AG08396 (cell line): Measurements from ENCODE around the gene TLR1.
"Not testable (repeated sequence)": the region's sequence is repeated elsewhere in the genome, so short reads cannot be mapped to it uniquely, and the experiment has no call there.

Source experiments
- DNase-seq: peaks from one replicate; pipeline ENCODE4 v3.0.0; 2012; ENCODE audit warnings: low spot score, mixed read lengths

Gene TLR1

DNA sequence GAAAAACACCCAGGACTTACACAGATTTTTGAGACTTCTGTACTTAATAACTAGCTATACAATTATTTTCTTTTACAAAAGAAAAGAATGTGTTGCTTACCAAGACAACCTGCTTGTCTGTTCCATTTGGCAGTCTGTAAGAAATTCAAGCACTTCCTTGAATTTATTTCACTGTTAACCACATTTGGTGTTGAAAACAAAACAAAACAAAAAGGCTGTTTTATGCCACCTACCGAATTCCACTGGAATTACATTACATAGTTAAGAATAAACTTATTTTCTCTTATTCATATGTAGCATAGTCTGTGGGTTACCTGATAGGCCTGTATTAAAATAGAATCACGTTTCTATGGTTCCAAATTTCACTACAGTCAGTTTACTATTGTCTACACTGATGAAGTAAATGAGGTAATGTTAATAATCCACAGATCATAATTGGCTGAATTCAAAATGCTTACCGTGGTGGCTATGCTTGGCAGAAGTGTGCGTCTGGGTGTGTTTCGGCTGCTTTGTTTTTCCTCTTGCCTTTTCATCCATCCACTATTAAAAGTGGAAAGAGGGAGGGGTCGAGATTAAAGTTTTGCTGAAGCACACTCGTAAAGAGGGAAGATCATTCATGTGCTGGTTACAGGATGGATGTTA is at the start of gene TLR1:
TSS of gene TLR1 (minus strand) at position 138 of the 642 bp plus-strand sequence. CDS start 5,960 bp downstream, outside the sequence.
- DNase-seq, result peak; percentile 36

GRCh38 chr4:38846015-38846414 is 41.4 kb upstream of the TLR1 start:
- no peak for DNase-seq

- no peak for DNase-seq
These were observed 38.4 kb upstream of the TLR1 start for GRCh38 chr4:38842994-38843393.

DNA sequence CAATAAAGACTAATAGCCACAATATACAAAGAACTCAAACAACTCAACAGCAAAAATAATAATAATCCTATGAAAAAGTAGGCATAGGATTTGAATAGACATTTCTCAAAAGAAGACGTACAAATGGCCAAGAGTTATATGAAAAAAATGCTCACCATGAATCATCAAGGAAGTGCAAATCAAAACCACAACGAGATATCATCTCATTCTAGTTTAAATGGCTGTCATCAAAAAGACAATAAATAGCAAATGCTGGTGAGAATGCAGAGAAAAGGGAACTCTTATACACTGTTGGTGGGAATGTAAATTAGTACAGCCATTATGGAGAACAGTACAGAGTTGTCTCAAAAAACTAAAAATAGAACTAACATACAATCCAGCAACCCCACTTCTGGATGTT is 33.3 kb upstream of the TLR1 start:
- DNase-seq, result no peak

- DNase-seq, result no peak
These were observed 32.7 kb upstream of the TLR1 start for GRCh38 chr4:38837334-38837733.

DNA sequence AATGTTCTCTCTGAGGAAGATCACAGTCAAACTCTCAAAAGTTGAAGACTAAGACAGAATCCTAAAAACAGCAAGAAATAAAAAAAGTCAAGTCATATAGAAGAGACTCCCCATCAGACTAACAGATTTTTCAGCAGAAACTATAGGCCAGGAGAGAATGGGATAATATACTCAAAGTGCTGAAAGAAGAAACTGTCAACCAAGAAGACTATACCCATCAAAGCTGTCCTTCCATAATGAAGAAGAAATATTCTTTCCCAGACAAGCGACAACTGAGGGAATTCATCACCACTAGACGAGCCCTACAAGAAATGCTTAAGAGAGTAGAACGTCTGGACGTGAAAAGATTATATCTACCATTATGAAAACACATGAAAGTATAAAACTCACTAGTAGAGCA is 30.0 kb upstream of the TLR1 start:
- no peak for DNase-seq

DNA sequence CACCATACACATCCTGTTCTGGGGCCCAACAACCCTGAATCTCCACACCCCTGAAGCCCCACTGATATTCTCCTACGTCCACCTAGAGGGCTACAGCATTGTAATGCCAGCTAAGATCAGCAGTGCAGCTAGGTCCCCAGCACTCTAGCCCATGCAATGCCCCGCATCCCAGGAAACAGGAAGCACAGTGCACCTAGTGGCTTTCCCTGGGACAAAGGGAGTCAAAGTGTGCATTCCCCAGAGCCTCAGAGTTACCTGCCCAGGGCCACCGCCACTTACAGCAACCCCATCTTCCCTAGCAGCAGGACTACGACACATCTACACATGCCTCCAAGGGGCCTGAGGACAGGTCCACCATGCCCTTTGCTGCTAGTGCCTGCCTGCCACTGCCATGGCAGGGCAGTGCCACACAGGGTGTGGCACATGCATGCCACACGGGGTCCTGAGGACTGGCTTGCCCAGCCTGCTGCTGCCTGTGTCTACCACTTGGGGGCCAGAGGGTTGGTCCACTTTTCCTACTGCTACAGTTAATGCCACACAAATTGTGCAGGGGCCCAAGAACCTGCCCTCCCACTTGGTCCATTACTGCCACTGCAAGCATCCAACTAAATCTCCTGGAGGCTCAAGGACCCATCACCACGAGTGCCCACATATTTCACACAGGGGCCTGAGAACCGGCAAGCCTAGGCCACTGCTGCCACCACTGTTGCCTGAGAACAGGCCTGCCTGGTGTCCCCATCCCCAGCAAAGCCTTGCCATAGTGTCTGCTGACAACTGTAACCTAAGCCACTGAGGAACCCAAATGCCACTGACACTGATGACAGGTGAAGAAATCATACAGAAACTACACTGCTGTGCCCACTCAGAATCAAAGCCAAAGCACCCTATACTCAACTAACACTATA is 28.3 kb upstream of the TLR1 start:
- DNase-seq, result no peak

GRCh38 chr4:38832206-38832605 is 27.6 kb upstream of the TLR1 start:
- DNase-seq, result no peak

- DNase-seq, result no peak
These were observed 27.1 kb upstream of the TLR1 start for GRCh38 chr4:38831653-38832052.

DNA sequence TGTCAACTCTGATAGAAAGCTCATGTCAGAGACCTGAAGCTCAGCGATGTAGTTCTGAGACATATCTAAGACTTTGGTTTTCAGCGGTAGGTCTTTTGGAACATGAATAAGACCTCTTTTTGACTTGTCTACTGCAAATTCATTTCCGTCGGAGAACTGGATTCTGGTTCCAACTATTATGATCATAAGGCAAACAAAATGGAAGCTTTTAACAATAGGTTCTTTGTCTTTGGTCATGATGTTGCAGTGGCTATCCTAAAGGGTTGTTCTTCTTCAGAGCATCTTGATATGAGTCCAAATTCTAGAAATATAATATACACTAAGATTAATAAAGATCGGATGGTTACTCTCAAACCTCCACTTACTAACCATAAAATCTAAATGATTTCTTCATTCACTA is 24.6 kb upstream of the TLR1 start:
- DNase-seq, result no peak

GRCh38 chr4:38823766-38824165 is 19.2 kb upstream of the TLR1 start:
- no peak for DNase-seq

DNA sequence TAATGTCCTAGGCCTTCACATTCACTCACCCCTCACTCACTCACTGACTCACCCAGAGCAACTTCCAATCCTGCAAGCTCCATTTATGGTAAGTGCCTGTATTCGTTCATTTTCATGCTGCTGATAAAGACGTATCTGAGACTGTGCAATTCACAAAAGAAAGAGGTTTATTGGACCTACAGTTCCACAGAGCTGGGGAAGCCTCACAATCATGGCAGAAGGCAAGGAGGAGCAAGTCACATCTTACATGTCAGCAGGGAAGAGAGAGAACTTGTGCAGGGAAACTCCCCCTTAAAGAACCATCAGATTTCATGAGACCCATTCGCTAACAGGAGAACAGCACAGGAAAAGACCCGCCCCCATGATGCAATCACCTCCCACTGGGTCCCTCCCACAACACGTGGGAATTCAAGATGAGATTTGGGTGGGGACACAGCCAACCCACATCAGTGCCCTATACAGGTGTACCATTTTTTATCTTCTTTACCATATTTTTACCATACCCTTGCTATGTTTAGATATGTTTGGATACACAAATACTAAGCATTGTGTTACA is 18.2 kb upstream of the TLR1 start:
- no peak for DNase-seq

DNA sequence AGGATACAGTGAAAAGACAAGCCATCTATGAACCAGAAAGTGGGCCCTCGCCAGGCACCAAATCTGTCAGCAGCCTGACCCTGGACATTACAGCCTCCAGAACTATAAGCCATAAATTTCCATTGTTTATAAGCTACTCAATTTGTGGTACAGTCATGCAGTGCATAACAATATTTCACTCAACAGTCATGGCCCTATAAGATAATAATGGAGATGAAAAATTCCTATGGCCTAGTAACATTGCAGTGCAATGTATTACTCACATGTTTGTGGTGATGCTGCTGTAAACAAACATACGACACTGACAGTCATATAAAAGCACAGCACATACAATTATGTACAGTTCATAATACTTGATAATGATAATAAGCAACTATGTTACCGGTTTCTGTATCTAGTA is 17.1 kb upstream of the TLR1 start:
- DNase-seq, result no peak

DNA sequence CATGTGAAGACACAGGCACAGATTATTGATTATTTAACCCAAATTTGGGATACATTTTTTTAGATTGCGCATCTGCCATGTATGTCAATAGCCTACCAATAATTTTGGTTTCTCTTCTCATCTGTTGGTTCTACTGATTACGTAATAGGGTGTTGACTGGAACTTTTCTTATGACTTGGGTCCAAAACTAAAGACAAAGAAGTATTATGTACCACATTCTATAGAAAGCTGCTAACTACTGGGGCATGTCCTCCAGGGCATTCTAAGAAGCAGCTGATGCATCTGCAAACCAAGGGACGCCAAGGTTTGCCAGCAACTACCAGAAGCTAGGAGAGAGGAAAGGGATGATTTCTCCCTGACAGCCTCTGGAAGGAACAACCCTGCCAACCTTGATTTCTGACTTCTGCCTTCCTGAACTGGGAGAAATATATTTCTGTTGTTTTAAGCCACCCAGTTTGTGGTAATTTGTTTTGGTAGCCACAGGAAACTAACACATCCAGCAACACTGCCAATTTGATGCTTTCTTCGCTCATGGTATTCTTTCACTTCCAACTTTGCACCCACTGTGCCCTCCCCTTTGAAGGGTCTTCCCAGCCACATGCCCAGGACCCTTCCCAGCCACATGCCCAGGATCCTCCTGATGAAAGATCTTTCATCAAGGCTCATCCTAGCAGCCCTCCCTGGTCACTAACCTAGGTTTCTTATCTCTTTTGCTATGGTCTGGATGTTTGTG is 15.9 kb upstream of the TLR1 start:
- no peak for DNase-seq

GRCh38 chr4:38819569-38819968 is 15.0 kb upstream of the TLR1 start:
- no peak for DNase-seq

- no peak for DNase-seq
These were observed 13.9 kb upstream of the TLR1 start for GRCh38 chr4:38818441-38818976.

GRCh38 chr4:38815885-38816782 is 11.5 kb upstream of the TLR1 start:
- no peak for DNase-seq

- no peak for DNase-seq
These were observed 9.8 kb upstream of the TLR1 start for GRCh38 chr4:38814386-38814785.

- no peak for DNase-seq
These were observed 6.7 kb upstream of the TLR1 start for GRCh38 chr4:38811297-38811696.

DNA sequence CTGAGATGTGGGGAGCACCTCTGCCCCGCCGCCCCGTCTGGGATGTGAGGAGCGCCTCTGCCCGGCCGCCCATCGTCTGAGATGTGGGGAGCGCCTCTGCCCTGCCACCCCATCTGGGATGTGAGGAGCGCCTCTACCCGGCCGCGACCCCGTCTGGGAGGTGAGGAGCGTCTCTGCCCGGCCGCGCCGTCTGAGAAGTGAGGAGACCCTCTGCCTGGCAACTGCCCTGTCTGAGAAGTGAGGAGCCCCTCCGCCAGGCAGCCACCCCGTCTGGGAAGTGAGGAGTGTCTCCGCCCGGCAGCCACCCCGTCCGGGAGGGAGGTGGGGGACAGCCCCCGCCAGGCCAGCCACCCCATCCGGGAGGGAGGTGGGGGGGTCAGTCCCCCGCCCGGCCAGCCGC is 2.9 kb upstream of the TLR1 start:
- not testable (repeated sequence) for DNase-seq

GRCh38 chr4:38806251-38806650 is 1.7 kb upstream of the TLR1 start:
- not testable (repeated sequence) for DNase-seq
